Measurements from ENCODE around the gene RNF217.

DNA sequence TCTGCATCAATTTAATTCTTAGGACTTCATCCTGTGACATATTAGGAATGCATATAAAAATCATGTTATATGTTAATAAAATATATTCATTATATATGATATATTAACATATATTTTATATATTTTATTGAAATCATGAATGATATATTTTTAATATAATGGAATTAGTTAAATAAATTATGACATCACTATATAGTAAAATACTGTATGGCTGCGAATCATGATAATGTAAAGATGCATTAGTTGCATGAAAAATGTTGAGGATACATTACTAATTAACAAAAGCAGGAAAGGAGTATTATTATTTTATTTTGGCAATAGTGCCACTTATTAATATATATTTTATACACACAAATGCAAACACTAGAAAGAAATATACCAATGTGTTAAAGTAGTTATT, 8.4 kb upstream of the RNF217 start:
- TF ChIP-seq, protein P1, sequence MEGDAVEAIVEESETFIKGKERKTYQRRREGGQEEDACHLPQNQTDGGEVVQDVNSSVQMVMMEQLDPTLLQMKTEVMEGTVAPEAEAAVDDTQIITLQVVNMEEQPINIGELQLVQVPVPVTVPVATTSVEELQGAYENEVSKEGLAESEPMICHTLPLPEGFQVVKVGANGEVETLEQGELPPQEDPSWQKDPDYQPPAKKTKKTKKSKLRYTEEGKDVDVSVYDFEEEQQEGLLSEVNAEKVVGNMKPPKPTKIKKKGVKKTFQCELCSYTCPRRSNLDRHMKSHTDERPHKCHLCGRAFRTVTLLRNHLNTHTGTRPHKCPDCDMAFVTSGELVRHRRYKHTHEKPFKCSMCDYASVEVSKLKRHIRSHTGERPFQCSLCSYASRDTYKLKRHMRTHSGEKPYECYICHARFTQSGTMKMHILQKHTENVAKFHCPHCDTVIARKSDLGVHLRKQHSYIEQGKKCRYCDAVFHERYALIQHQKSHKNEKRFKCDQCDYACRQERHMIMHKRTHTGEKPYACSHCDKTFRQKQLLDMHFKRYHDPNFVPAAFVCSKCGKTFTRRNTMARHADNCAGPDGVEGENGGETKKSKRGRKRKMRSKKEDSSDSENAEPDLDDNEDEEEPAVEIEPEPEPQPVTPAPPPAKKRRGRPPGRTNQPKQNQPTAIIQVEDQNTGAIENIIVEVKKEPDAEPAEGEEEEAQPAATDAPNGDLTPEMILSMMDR (IDR thresholded peaks at IDR 0.05), result no peak
- TF ChIP-seq EP300 (IDR thresholded peaks at IDR 0.05) (no peak), POLR2A (IDR thresholded peaks at IDR 0.05) (no peak)
